Upper lobe of left lung (tissue), 6 donors: ENCODE measurements around the gene AGBL1. TPM values are rescaled to one million over a fixed set of nuclear protein-coding genes. Genes with fewer than 3 reads are reported as not detected.

ENCODE experiments used
- ATAC-seq, 2 donors: fragments of 200-7000 bp; cut with Tn5 transposase; one replicate each; pipeline ENCODE4 v1.9.1; 2022; ENCODE audit warnings: mild to moderate bottlenecking in 2 of 2, moderate library complexity in 2 of 2; ENCODE audit not compliant: low FRiP score in 2 of 2
- DNase-seq, 2 donors: peaks; one replicate each; pipeline ENCODE4 v3.0.0-alpha.2; 2019 to 2020
- H3K27ac ChIP-seq, 4 donors: fragments of 200-600 bp; sonication (generic); one replicate each; pipeline ENCODE4 v1.5.1; 2016 to 2019
- H3K27me3 ChIP-seq, 4 donors: fragments of 200-600 bp; sonication (generic); one replicate each; pipeline ENCODE4 v1.5.1; 2017 to 2019
- H3K36me3 ChIP-seq, 4 donors: fragments of 200-600 bp; sonication (generic); one replicate each; pipeline ENCODE4 v1.5.1; 2016 to 2019
- H3K4me1 ChIP-seq, 4 donors: fragments of 200-600 bp; sonication (generic); one replicate each; pipeline ENCODE4 v1.5.1; 2018 to 2019
- H3K4me3 ChIP-seq, 4 donors: fragments of 200-600 bp; sonication (generic); one replicate each; pipeline ENCODE4 v1.5.1; 2017 to 2019; ENCODE audit warnings: mild to moderate bottlenecking in 2 of 4, moderate library complexity in 1 of 4
- H3K9me3 ChIP-seq, 4 donors: fragments of 200-600 bp; sonication (generic); one replicate each; pipeline ENCODE4 v1.5.1; 2018 to 2019
- CTCF ChIP-seq, 6 experiments: fragments of 450-650 bp in 4 of 6; fragments of 200-600 bp in 2 of 6; sonication (generic) in 2 of 6; IDR thresholded peaks; one replicate each; pipeline ENCODE4 v1.5.1; 2016 to 2019; ENCODE audit warnings: antibody characterized with exemption in 6 of 6
- EP300 ChIP-seq, 4 donors: sonication (generic); formaldehyde crosslinking; IDR thresholded peaks; one replicate each; pipeline ENCODE4 v1.5.1; 2017; ENCODE audit warnings: antibody characterized with exemption in 4 of 4, control low read depth in 2 of 4
- POLR2A ChIP-seq, 4 donors: fragments of 450-650 bp; IDR thresholded peaks; one replicate each; pipeline ENCODE4 v1.5.1; 2016 to 2017; ENCODE audit warnings: antibody characterized with exemption in 4 of 4, mild to moderate bottlenecking in 2 of 4
- POLR2AphosphoS5 ChIP-seq, 2 donors: sonication (generic); formaldehyde crosslinking; IDR thresholded peaks; one replicate each; pipeline ENCODE4 v1.5.1; 2017; ENCODE audit warnings: antibody characterized with exemption in 2 of 2
- WGBS, 2 donors: methylation state at CpG; one replicate each; pipeline ENCODE4 v1.1.5; 2017 to 2018; 5-methylcytosine and 5-hydroxymethylcytosine counted together
- total RNA-seq, 6 donors: library from RNA; depleted of rRNA in 4 of 6; stranded (reverse); fragments of >200 nt in 4 of 6; gene quantifications; one replicate each; pipeline versions ENCODE4 v1.1.0 to v1.2.1, GENCODE V29; 2016 to 2021
- donor health status: DM: no; HTN: no; CAD: no; lungs with moderate emphysema.
- donor health status: DM: no; HTN: yes; CAD: no; lungs with severe emphysema.

The AGBL1 gene
- total RNA-seq, 6 donors from 2014 or later = 3.1 to 23.0 (median 14.5) TPM

GRCh38 chr15:86919581-86919980, 839.9 kb downstream of the AGBL1 start:
- 45 to 66% methylated on average over 4 of the region's 4 CpGs for WGBS, 2 donors
- Histone ChIP-seq H3K36me3 (no peaks in the 10 kb centered on the region), H3K4me3 (no peak overlapping the region), H3K4me1 (peaks cover 11 to 14% (median 13%) of the 10 kb centered on the region in 4 donors), H3K27ac (peak overlapping the region in 2 of 4 donors; percentile 16 to 23), H3K27me3 (no peaks in the 10 kb centered on the region), H3K9me3 (no peaks in the 10 kb centered on the region)
- ATAC-seq (peak in 1 of 2 donors; percentile 21), DNase-seq (no peak)
- TF ChIP-seq POLR2A (IDR thresholded peaks at IDR 0.05) (no peak), CTCF (IDR thresholded peaks at IDR 0.05) (no peak), EP300 (IDR thresholded peaks at IDR 0.05) (no peak), POLR2AphosphoS5 (IDR thresholded peaks at IDR 0.05) (peak; percentile 49 to 66)

- Histone ChIP-seq H3K9me3 (no peaks in the 10 kb centered on the region), H3K4me3 (no peak overlapping the region), H3K4me1 (no peaks in the 10 kb centered on the region), H3K36me3 (no peaks in the 10 kb centered on the region), H3K27me3 (no peaks in the 10 kb centered on the region), H3K27ac (no peak overlapping the region)
- 91 to 97% methylated on average over 2 of the region's 2 CpGs for WGBS, 2 donors
- TF ChIP-seq CTCF (IDR thresholded peaks at IDR 0.05) (no peak), POLR2A (IDR thresholded peaks at IDR 0.05) (no peak), POLR2AphosphoS5 (IDR thresholded peaks at IDR 0.05) (no peak), EP300 (IDR thresholded peaks at IDR 0.05) (no peak)
- ATAC-seq (no peak), DNase-seq (no peak)
Observed at GRCh38 chr15:86929461-86929860, 849.8 kb downstream of the AGBL1 start.

- H3K27ac ChIP-seq = no peak overlapping the region
- 82 to 85% methylated on average over 4 of the region's 4 CpGs for WGBS, 2 donors
Observed at GRCh38 chr15:86932456-86932855, 852.8 kb downstream of the AGBL1 start.

GRCh38 chr15:86935841-86936240, 856.2 kb downstream of the AGBL1 start:
- Histone ChIP-seq H3K27ac (no peak overlapping the region), H3K9me3 (no peaks in the 10 kb centered on the region), H3K4me3 (no peak overlapping the region), H3K36me3 (no peaks in the 10 kb centered on the region), H3K27me3 (no peaks in the 10 kb centered on the region), H3K4me1 (no peaks in the 10 kb centered on the region)
- DNase-seq (peak in 1 of 2 donors; percentile 37), ATAC-seq (no peak)
- TF ChIP-seq EP300 (IDR thresholded peaks at IDR 0.05) = no peak
- TF ChIP-seq POLR2A (IDR thresholded peaks at IDR 0.05) = no peak
- TF ChIP-seq CTCF (IDR thresholded peaks at IDR 0.05) = no peak
- no peak for TF ChIP-seq POLR2AphosphoS5 (IDR thresholded peaks at IDR 0.05)
- WGBS, 2 donors = 75 to 80% methylated on average over 8 of the region's 8 CpGs

More at GRCh38 chr15:86932456-86932855, 852.8 kb downstream of the AGBL1 start:
- H3K4me3 ChIP-seq = no peak overlapping the region
- ATAC-seq (peak in 1 of 2 donors; percentile 53), DNase-seq (no peak)
- no peaks in the 10 kb centered on the region for H3K27me3 ChIP-seq
- H3K9me3 ChIP-seq = no peaks in the 10 kb centered on the region
- no peaks in the 10 kb centered on the region for H3K36me3 ChIP-seq
- TF ChIP-seq EP300 (IDR thresholded peaks at IDR 0.05) (no peak), POLR2A (IDR thresholded peaks at IDR 0.05) (no peak), CTCF (IDR thresholded peaks at IDR 0.05) (no peak), POLR2AphosphoS5 (IDR thresholded peaks at IDR 0.05) (no peak)
- H3K4me1 ChIP-seq = no peaks in the 10 kb centered on the region

- TF ChIP-seq POLR2A (IDR thresholded peaks at IDR 0.05) (no peak), CTCF (IDR thresholded peaks at IDR 0.05) (no peak), EP300 (IDR thresholded peaks at IDR 0.05) (no peak), POLR2AphosphoS5 (IDR thresholded peaks at IDR 0.05) (no peak)
- ATAC-seq = no peak
- no peak overlapping the region for H3K27ac ChIP-seq
- H3K27me3 ChIP-seq = no peaks in the 10 kb centered on the region
- H3K4me3 ChIP-seq = no peak overlapping the region
- H3K9me3 ChIP-seq = no peaks in the 10 kb centered on the region
- 79 to 91% methylated on average over 3 of the region's 3 CpGs for WGBS, 2 donors
- H3K4me1 ChIP-seq = no peaks in the 10 kb centered on the region
- H3K36me3 ChIP-seq = no peaks in the 10 kb centered on the region
- no peak for DNase-seq
Observed at GRCh38 chr15:86942285-86942684, 862.6 kb downstream of the AGBL1 start.
